Measurements from ENCODE around the gene DUSP6.

DUSP6 gene

GRCh38 chr12:89358805-89359204 is 6.5 kb upstream of the DUSP6 start:
- in situ Hi-C loops (cut with MboI; ENCODE audit: low sequenced_read_pairs, unreplicated experiment), result no loop called here
- no peak for TF ChIP-seq CTCF (IDR thresholded peaks at IDR 0.05; ENCODE audit: borderline replicate concordance, control extremely low read depth, extremely low read depth, insufficient read depth, missing control alignments)
- DNase-seq (ENCODE audit: low spot score), result no peak

- no peak for TF ChIP-seq CTCF (IDR thresholded peaks at IDR 0.05; ENCODE audit: borderline replicate concordance, control extremely low read depth, extremely low read depth, insufficient read depth, missing control alignments)
- DNase-seq (ENCODE audit: low spot score), result no peak
- in situ Hi-C loops (cut with MboI; ENCODE audit: low sequenced_read_pairs, unreplicated experiment), result no loop called here
These were observed 5.0 kb upstream of the DUSP6 start for GRCh38 chr12:89357297-89357730.

- DNase-seq (ENCODE audit: low spot score), result no peak
- no peak for TF ChIP-seq CTCF (IDR thresholded peaks at IDR 0.05; ENCODE audit: borderline replicate concordance, control extremely low read depth, extremely low read depth, insufficient read depth, missing control alignments)
- in situ Hi-C loops (cut with MboI; ENCODE audit: low sequenced_read_pairs, unreplicated experiment), result no loop called here
These were observed 3.9 kb upstream of the DUSP6 start for GRCh38 chr12:89356069-89356665.

- TF ChIP-seq CTCF (IDR thresholded peaks at IDR 0.05; ENCODE audit: borderline replicate concordance, control extremely low read depth, extremely low read depth, insufficient read depth, missing control alignments), result no peak
- DNase-seq (ENCODE audit: low spot score), result no peak
- in situ Hi-C loops (cut with MboI; ENCODE audit: low sequenced_read_pairs, unreplicated experiment), result no loop called here
These were observed 3.2 kb upstream of the DUSP6 start for GRCh38 chr12:89355243-89356068.

GRCh38 chr12:89354612-89355067 is 2.3 kb upstream of the DUSP6 start:
- no peak for TF ChIP-seq CTCF (IDR thresholded peaks at IDR 0.05; ENCODE audit: borderline replicate concordance, control extremely low read depth, extremely low read depth, insufficient read depth, missing control alignments)
- in situ Hi-C loops (cut with MboI; ENCODE audit: low sequenced_read_pairs, unreplicated experiment), result no loop called here
- DNase-seq (ENCODE audit: low spot score), result peak; percentile 34

GRCh38 chr12:89353823-89354611 is 1.7 kb upstream of the DUSP6 start:
- in situ Hi-C loops (cut with MboI; ENCODE audit: low sequenced_read_pairs, unreplicated experiment), result no loop called here
- DNase-seq (ENCODE audit: low spot score), result peak; percentile 77
- no peak for TF ChIP-seq CTCF (IDR thresholded peaks at IDR 0.05; ENCODE audit: borderline replicate concordance, control extremely low read depth, extremely low read depth, insufficient read depth, missing control alignments)

Data from GM13976 (cell line).